Suppressor macrophage treated with lipopolysaccharide for 1 hour (primary cell): ENCODE data around the gene GPD2.
A peak's percentile ranks its signal among the peaks of the same experiment; 100 is the strongest.
"Not testable (repeated sequence)": the region's sequence is repeated elsewhere in the genome, so short reads cannot be mapped to it uniquely, and the experiment has no call there.

Experiments
- DNase-seq, 3 donors: peaks; one replicate each; pipeline ENCODE4 v3.0.0-alpha.2; 2020 to 2022

GPD2 gene

DNA sequence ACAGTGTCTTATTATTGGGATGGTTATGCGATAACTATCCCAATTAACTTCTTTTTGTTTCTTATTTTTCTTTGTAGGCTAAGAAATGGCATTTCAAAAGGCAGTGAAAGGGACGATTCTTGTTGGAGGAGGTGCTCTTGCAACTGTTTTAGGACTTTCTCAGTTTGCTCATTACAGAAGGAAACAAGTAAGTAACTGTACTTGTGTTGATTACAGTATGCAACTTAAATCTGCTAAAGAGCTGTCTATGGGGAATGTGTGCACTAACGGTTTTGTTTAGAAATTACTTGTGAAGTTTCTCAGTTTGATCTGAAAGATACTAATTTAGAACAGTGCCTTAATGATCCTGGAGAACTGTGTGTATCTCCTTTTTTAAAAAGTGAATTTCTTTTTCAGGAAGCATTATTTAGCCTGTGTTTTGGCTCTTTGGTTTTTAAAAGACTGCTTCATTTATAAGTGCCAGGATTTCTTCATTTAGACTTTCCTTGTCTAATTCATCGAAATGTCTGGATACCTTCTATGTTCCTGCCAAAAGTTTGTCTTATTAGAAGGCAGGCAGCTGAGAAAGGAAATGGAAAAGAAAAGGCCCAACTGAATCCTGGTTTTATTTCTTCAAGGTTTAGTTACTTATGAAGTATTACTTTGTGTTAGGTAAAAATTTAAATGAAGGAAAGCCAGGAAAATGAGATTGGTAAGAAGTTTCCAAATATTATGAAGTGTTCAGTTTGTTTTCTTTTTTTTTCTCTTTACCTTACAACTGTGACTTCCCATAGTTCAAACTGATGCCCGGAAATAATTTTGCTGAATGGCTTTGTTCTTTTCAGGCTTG lies 40.1 kb downstream of the GPD2 start:
- no peak for DNase-seq

DNA sequence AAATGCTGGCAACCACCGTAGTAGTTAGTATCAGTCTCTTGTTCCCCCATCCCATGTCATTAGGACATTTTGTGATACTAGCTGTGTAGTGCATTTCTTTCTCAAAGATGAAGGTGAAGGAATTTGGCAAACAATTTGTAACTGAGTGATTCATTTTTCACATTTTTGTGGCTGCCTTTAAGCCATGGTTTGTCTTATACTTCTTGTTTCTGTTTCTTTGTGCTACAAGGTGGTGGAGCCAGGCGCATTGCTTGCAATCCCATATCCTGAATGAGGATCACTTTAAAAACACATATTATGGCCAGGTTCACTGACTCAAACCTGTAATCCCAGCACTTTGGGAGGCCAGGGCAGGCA lies 40.6 kb downstream of the GPD2 start:
- no peak for DNase-seq

DNA sequence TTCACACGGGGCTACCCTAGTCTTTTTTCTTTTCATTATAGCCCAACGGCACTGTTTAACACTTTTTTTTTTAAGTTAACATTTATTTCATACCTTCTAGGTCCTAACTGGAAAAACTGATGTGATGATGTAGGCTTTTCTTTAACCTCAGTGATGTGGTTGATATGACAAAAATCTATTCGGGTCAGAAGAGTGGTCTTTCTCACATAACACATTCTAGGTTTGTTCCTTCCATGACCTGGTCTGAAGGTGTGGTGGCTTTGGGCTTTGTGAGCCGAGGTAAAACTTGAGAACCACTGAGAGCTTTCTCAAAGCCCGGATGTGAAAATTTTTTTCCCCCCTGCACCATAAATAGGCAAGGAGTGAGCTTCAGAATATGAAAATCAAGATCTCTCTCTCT lies 44.2 kb downstream of the GPD2 start:
- no peak for DNase-seq

GRCh38 chr2:156481312-156481711 lies 45.1 kb downstream of the GPD2 start:
- no peak for DNase-seq

DNA sequence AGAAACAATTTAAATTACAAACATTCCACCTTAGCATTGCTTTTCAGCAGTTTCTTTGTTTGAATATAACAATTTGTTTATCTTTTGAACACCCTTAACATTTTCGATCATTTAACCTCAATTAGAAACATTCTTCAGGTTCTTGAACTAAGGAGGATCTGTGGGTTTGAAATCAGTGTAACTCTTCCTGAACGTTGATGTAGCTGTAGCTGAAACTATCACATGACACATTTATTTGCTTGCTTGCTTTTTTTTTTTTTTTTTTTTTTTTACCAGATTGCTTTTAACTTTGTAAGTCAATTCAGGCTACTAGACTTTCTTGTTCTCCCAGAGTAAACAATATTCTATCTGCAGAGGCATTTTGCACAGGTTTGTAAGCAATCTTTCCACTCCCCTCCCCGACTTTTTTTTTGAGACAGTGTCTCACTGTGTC lies 47.6 kb downstream of the GPD2 start:
- DNase-seq: no peak

GRCh38 chr2:156486147-156486546 lies 50.0 kb downstream of the GPD2 start:
- DNase-seq: no peak

GRCh38 chr2:156486614-156487013 lies 50.4 kb downstream of the GPD2 start:
- DNase-seq: no peak

DNA sequence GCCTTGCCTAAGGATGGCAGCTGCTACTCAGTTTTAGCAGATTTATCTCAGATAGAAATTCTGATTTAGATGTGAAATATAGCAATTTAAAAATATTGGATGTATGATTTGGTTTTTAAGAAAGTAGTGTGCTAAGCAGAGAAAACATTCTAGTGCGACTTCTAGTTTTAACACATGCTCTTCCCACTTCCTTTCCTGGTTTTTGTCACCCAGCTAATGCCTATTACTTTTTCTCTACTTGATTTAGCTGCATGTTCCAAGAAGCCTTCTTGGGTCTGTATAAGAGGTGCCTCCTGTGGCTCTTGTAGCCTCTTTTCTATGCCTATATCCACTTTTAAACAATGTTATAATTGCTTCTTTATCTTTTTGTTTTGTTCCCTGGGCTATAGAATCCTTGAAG lies 53.0 kb downstream of the GPD2 start:
- no peak for DNase-seq

GRCh38 chr2:156489750-156490465 lies 53.7 kb downstream of the GPD2 start:
- no peak for DNase-seq

- DNase-seq: no peak
These were observed 54.3 kb downstream of the GPD2 start for GRCh38 chr2:156490466-156490840.

DNA sequence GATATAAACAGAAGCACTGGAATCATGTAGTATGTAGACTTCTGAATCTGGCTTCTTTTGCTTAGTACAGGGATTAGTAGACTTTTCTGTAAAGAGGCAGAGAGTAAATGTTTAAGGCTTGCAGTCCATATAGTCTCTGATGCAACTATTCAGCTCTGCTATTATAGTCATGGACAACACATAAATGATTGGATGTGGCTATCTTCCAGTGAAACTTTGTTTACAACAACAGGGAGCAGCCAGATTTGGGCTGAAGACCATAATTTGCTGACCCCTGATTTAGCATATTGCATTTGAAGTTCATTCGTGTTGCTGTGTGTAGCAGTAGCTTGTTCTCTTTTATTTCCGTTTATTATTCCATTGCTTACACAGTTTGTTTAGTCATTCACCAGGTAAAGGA lies 55.0 kb downstream of the GPD2 start:
- no peak for DNase-seq

DNA sequence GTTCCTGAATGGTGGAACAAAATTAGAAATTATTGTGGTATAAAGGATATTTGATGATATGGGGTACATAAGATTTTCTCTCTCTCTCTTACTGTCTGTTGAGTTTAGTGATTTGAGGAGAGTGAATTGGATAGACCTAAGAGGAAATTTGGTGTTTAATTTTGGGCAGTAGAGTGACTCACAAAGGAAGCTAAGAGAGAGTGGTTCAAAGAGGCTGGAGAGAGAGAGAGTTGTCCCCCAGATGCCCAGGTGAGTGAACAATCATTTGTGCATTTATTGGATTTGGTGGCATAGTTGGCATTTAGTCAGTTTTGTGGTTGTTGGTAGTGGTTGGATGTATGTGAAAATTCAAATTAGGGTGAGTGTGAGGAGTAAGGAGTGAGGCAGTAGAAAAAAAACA lies 56.8 kb downstream of the GPD2 start:
- DNase-seq: no peak

- DNase-seq: not testable (repeated sequence)
These were observed 59.8 kb downstream of the GPD2 start for GRCh38 chr2:156495998-156496397.

- no peak for DNase-seq
These were observed 69.5 kb downstream of the GPD2 start for GRCh38 chr2:156505696-156506095.

- peak in 2 of 3 donors; percentile 9 to 38 for DNase-seq
These were observed 74.9 kb downstream of the GPD2 start for GRCh38 chr2:156511122-156511521.

DNA sequence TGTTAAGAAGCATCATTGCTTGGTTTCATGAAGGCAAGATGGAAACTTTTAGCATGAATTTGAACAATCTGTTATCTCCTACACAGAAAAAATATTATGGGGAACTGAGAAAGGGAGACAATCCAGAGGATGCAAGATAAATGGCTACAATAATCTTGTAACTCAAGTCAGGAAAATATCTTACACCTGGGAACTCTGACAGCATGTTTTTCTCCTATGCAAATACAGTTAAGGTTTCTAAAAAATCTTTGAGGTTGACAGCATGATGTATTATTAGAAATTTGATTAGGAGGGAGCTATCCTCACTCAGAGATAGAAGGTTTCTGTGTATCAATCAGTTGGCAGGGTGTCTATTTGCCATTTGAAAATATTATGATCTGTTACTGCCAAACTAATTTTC lies 75.6 kb downstream of the GPD2 start:
- DNase-seq: no peak

GRCh38 chr2:156512451-156512850 lies 76.3 kb downstream of the GPD2 start:
- DNase-seq: no peak

DNA sequence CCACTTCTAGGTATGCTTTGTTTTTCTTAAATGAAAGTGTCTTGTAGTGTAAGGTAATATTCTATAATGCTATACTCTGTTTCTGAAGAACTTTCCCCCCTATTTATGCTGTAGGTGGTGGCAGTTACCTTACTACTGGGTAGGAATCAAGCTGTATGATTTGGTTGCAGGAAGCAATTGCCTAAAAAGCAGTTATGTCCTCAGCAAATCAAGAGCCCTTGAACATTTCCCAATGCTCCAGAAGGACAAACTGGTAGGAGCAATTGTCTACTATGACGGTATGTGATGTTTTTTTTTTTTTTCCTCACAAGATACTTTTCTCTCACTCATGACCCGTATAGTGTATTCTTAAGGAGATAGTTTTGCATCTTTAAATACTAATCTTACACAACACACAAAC lies 77.0 kb downstream of the GPD2 start:
- no peak for DNase-seq

GRCh38 chr2:156517419-156517818 lies 81.2 kb downstream of the GPD2 start:
- no peak for DNase-seq

DNA sequence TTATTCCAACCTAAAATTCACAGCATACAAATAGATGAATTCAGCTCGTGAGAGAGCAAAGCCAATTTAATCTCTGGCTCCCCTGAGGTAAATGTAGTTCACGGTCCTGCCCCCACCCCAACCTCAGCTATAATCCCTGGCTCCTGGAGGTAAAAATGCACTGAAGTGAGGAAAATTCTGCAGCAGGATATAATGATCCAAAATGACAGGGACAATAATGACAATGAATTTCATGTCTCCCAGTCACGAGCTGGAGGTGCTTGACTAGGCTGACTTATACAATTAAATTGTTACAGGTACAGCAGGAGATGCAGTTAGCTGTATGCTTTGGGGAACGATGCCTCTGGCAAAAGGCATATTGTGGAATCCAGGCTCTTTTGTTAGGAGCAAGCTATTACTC lies 82.0 kb downstream of the GPD2 start:
- DNase-seq: no peak

- no peak for DNase-seq
These were observed 86.8 kb downstream of the GPD2 start for GRCh38 chr2:156522864-156523440.

DNA sequence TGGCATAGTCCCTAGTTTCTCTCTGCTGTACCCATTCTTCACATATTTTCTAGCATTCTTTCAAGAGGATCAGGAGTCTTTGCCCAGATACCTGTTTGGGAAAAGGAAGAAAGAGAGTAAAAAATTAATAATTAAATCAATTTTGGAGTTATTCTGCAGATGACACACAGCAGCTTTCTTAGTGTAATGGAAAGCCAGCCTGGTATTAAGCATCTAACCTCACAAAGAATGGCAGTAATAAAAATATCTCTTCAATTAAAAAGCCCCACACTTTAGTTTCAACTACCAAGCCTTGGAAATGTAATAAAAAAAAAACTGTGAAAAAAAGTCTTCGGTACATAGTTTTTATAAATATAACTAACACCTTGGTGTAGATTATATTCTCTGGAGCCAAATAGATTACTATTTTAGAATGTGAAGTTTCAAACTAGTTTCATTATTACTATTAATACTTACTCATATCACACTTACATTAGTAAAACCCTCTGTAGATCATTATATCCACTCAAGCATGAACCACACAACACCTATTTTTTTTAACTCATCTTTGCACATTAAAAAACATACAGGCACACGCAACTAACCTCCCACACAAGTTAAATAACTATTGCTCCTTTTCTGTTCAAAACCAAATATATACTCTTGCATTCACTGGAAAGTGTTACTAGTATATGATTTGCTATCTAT lies 90.9 kb downstream of the GPD2 start:
- no peak for DNase-seq

DNA sequence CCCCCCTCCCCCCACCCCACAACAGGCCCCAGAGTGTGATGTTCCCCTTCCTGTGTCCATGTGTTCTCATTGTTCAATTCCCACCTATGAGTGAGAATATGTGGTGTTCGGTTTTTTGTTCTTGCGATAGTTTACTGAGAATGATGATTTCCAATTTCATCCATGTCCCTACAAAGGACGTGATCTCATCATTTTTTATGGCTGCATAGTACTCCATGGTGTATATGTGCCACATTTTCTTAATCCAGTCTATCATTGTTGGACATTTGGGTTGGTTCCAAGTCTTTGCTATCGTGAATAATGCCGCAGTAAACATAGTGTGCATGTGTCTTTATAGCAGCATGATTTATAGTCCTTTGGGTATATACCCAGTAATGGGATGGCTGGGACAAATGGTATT lies 92.4 kb downstream of the GPD2 start:
- not testable (repeated sequence) for DNase-seq

GRCh38 chr2:156532989-156533388 lies 96.8 kb downstream of the GPD2 start:
- no peak for DNase-seq
